Upper lobe of left lung (tissue), 6 donors: ENCODE data around the gene TTC33. TPM values are rescaled to one million over a fixed set of nuclear protein-coding genes. Genes with fewer than 3 reads are reported as not detected.
A peak's percentile ranks its signal among the peaks of the same experiment; 100 is the strongest.

Experiments
- ATAC-seq, 2 donors: fragments of 200-7000 bp; cut with Tn5 transposase; one replicate each; pipeline ENCODE4 v1.9.1; 2022; ENCODE audit warnings: mild to moderate bottlenecking in 2 of 2, moderate library complexity in 2 of 2; ENCODE audit not compliant: low FRiP score in 2 of 2
- DNase-seq, 2 donors: peaks; one replicate each; pipeline ENCODE4 v3.0.0-alpha.2; 2019 to 2020
- H3K27ac ChIP-seq, 4 donors: fragments of 200-600 bp; sonication (generic); one replicate each; pipeline ENCODE4 v1.5.1; 2016 to 2019
- H3K27me3 ChIP-seq, 4 donors: fragments of 200-600 bp; sonication (generic); one replicate each; pipeline ENCODE4 v1.5.1; 2017 to 2019
- H3K36me3 ChIP-seq, 4 donors: fragments of 200-600 bp; sonication (generic); one replicate each; pipeline ENCODE4 v1.5.1; 2016 to 2019
- H3K4me1 ChIP-seq, 4 donors: fragments of 200-600 bp; sonication (generic); one replicate each; pipeline ENCODE4 v1.5.1; 2018 to 2019
- H3K4me3 ChIP-seq, 4 donors: fragments of 200-600 bp; sonication (generic); one replicate each; pipeline ENCODE4 v1.5.1; 2017 to 2019; ENCODE audit warnings: mild to moderate bottlenecking in 2 of 4, moderate library complexity in 1 of 4
- H3K9me3 ChIP-seq, 4 donors: fragments of 200-600 bp; sonication (generic); one replicate each; pipeline ENCODE4 v1.5.1; 2018 to 2019
- CTCF ChIP-seq, 6 experiments: fragments of 450-650 bp in 4 of 6; fragments of 200-600 bp in 2 of 6; sonication (generic) in 2 of 6; IDR thresholded peaks; one replicate each; pipeline ENCODE4 v1.5.1; 2016 to 2019; ENCODE audit warnings: antibody characterized with exemption in 6 of 6
- EP300 ChIP-seq, 4 donors: sonication (generic); formaldehyde crosslinking; IDR thresholded peaks; one replicate each; pipeline ENCODE4 v1.5.1; 2017; ENCODE audit warnings: antibody characterized with exemption in 4 of 4, control low read depth in 2 of 4
- POLR2A ChIP-seq, 4 donors: fragments of 450-650 bp; IDR thresholded peaks; one replicate each; pipeline ENCODE4 v1.5.1; 2016 to 2017; ENCODE audit warnings: antibody characterized with exemption in 4 of 4, mild to moderate bottlenecking in 2 of 4
- POLR2AphosphoS5 ChIP-seq, 2 donors: sonication (generic); formaldehyde crosslinking; IDR thresholded peaks; one replicate each; pipeline ENCODE4 v1.5.1; 2017; ENCODE audit warnings: antibody characterized with exemption in 2 of 2
- WGBS, 2 donors: methylation state at CpG; one replicate each; pipeline ENCODE4 v1.1.5; 2017 to 2018; 5-methylcytosine and 5-hydroxymethylcytosine counted together
- total RNA-seq, 6 donors: library from RNA; depleted of rRNA in 4 of 6; stranded (reverse); fragments of >200 nt in 4 of 6; gene quantifications; one replicate each; pipeline versions ENCODE4 v1.1.0 to v1.2.1, GENCODE V29; 2016 to 2021
- donor health status: DM: no; HTN: no; CAD: no; lungs with moderate emphysema.
- donor health status: DM: no; HTN: yes; CAD: no; lungs with severe emphysema.

Gene TTC33
- total RNA-seq, 6 donors from 2014 or later, result 13.4 to 34.1 (median 17.1) TPM

GRCh38 chr5:40630126-40630525 is 125.6 kb downstream of the TTC33 start:
- no peaks in the 10 kb centered on the region for H3K27me3 ChIP-seq
- no peak overlapping the region for H3K27ac ChIP-seq
- ATAC-seq, result no peak
- no peaks in the 10 kb centered on the region for H3K4me1 ChIP-seq
- TF ChIP-seq CTCF (IDR thresholded peaks at IDR 0.05) (no peak), POLR2A (IDR thresholded peaks at IDR 0.05) (no peak), POLR2AphosphoS5 (IDR thresholded peaks at IDR 0.05) (no peak), EP300 (IDR thresholded peaks at IDR 0.05) (no peak)
- H3K9me3 ChIP-seq, result no peaks in the 10 kb centered on the region
- H3K4me3 ChIP-seq, result no peak overlapping the region
- H3K36me3 ChIP-seq, result no peaks in the 10 kb centered on the region
- no peak for DNase-seq

- Histone ChIP-seq H3K27me3 (no peaks in the 10 kb centered on the region), H3K27ac (no peak overlapping the region), H3K4me3 (no peak overlapping the region), H3K36me3 (no peaks in the 10 kb centered on the region), H3K9me3 (no peaks in the 10 kb centered on the region), H3K4me1 (no peaks in the 10 kb centered on the region)
- ATAC-seq (peak in 1 of 2 donors; percentile 52), DNase-seq (no peak)
- WGBS, 2 donors, result 61 to 82% methylated on average over 1 of the region's 1 CpG
- TF ChIP-seq CTCF (IDR thresholded peaks at IDR 0.05) (no peak), EP300 (IDR thresholded peaks at IDR 0.05) (no peak), POLR2A (IDR thresholded peaks at IDR 0.05) (no peak), POLR2AphosphoS5 (IDR thresholded peaks at IDR 0.05) (no peak)
These were observed 127.4 kb downstream of the TTC33 start for GRCh38 chr5:40628407-40628806.

- no peaks in the 10 kb centered on the region for H3K9me3 ChIP-seq
- ATAC-seq, result no peak
- H3K27me3 ChIP-seq, result no peaks in the 10 kb centered on the region
- no peak for TF ChIP-seq EP300 (IDR thresholded peaks at IDR 0.05)
- no peak for TF ChIP-seq POLR2AphosphoS5 (IDR thresholded peaks at IDR 0.05)
- TF ChIP-seq POLR2A (IDR thresholded peaks at IDR 0.05), result no peak
- no peak for TF ChIP-seq CTCF (IDR thresholded peaks at IDR 0.05)
- no peak overlapping the region for H3K4me3 ChIP-seq
- no peak for DNase-seq
- H3K4me1 ChIP-seq, result no peaks in the 10 kb centered on the region
- H3K36me3 ChIP-seq, result no peaks in the 10 kb centered on the region
- 71 to 78% methylated on average over 2 of the region's 2 CpGs for WGBS, 2 donors
- H3K27ac ChIP-seq, result no peak overlapping the region
These were observed 128.1 kb downstream of the TTC33 start for GRCh38 chr5:40627706-40628105.

- TF ChIP-seq POLR2AphosphoS5 (IDR thresholded peaks at IDR 0.05), result no peak
- no peak for TF ChIP-seq CTCF (IDR thresholded peaks at IDR 0.05)
- no peak for TF ChIP-seq EP300 (IDR thresholded peaks at IDR 0.05)
- no peak for TF ChIP-seq POLR2A (IDR thresholded peaks at IDR 0.05)
- no peaks in the 10 kb centered on the region for H3K36me3 ChIP-seq
- no peaks in the 10 kb centered on the region for H3K9me3 ChIP-seq
- H3K27me3 ChIP-seq, result no peaks in the 10 kb centered on the region
- H3K4me3 ChIP-seq, result no peak overlapping the region
- ATAC-seq (no peak), DNase-seq (no peak)
- 79 to 82% methylated on average over 2 of the region's 2 CpGs for WGBS, 2 donors
- H3K4me1 ChIP-seq, result no peaks in the 10 kb centered on the region
- no peak overlapping the region for H3K27ac ChIP-seq
These were observed 129.0 kb downstream of the TTC33 start for GRCh38 chr5:40626801-40627200.
